HG02885 (cell line): ENCODE data around the gene EFL1.

Source experiments
- ATAC-seq: cut with Tn5 transposase; IDR thresholded peaks from one replicate; pipeline ENCODE4 v1.9.1; 2021; ENCODE audit warnings: mild to moderate bottlenecking; ENCODE audit not compliant: unreplicated experiment, poor library complexity

Gene EFL1

GRCh38 chr15:82095803-82096202, 166.7 kb downstream of the EFL1 start:
- no peak for ATAC-seq

- ATAC-seq, result no peak
These were observed 168.7 kb downstream of the EFL1 start for GRCh38 chr15:82093774-82094211.

- no peak for ATAC-seq
These were observed 169.2 kb downstream of the EFL1 start for GRCh38 chr15:82093325-82093724.

- no peak for ATAC-seq
These were observed 170.8 kb downstream of the EFL1 start for GRCh38 chr15:82091636-82092140.

- no peak for ATAC-seq
These were observed 176.1 kb downstream of the EFL1 start for GRCh38 chr15:82086243-82086995.

- peak; percentile 61 for ATAC-seq
These were observed 180.4 kb downstream of the EFL1 start for GRCh38 chr15:82081914-82082762.

GRCh38 chr15:82080774-82081173, 181.8 kb downstream of the EFL1 start:
- ATAC-seq, result no peak
